HL-60 (cell line): Measurements from ENCODE around the gene VWA1.

Experiments used
- DNase-seq, 2 experiments: peaks; one replicate each; pipeline ENCODE4 v3.0.0-alpha.2; 2010 to 2020; ENCODE audit warnings: low read depth in 1 of 2, low spot score in 1 of 2
- H3K27ac ChIP-seq: fragments of 250-450 bp; sonication (Bioruptor Pico); replicated peaks from 2 replicates; pipeline ENCODE4 v1.5.1; 2020; ENCODE audit warnings: mild to moderate bottlenecking, moderate library complexity
- H3K27me3 ChIP-seq: fragments of 250-450 bp; sonication (Bioruptor Pico); 2 replicates; pipeline ENCODE4 v1.5.1; 2021; ENCODE audit warnings: mild to moderate bottlenecking, moderate library complexity; ENCODE audit not compliant: insufficient read depth, poor library complexity, severe bottlenecking
- H3K4me3 ChIP-seq: replicated peaks from 2 replicates; pipeline ENCODE4 v1.5.1; 2011; ENCODE audit warnings: mild to moderate bottlenecking, control low read depth, low read length; ENCODE audit not compliant: insufficient read depth
- GABPA ChIP-seq: IDR thresholded peaks from 2 replicates; pipeline ENCODE4 v1.6.1; 2012; ENCODE audit warnings: low read depth
- POLR2AphosphoS5 ChIP-seq: IDR thresholded peaks from 2 replicates; pipeline ENCODE4 v1.6.1; 2012; ENCODE audit warnings: low read depth
- SPI1 ChIP-seq: IDR thresholded peaks from 2 replicates; pipeline ENCODE4 v1.6.1; 2012; ENCODE audit warnings: low read depth, mild to moderate bottlenecking, borderline replicate concordance
- TF ChIP-seq, protein P1 (sequence below): IDR thresholded peaks from 2 replicates; pipeline ENCODE4 v1.6.1; 2012; ENCODE audit warnings: low read depth; ENCODE audit not compliant: insufficient replicate concordance
- TF ChIP-seq, protein P2 (sequence below): IDR thresholded peaks from one replicate; pipeline ENCODE4 v1.5.1; 2011; ENCODE audit warnings: low read length, control low read depth, inconsistent platforms; ENCODE audit not compliant: insufficient read depth

Gene VWA1

DNA sequence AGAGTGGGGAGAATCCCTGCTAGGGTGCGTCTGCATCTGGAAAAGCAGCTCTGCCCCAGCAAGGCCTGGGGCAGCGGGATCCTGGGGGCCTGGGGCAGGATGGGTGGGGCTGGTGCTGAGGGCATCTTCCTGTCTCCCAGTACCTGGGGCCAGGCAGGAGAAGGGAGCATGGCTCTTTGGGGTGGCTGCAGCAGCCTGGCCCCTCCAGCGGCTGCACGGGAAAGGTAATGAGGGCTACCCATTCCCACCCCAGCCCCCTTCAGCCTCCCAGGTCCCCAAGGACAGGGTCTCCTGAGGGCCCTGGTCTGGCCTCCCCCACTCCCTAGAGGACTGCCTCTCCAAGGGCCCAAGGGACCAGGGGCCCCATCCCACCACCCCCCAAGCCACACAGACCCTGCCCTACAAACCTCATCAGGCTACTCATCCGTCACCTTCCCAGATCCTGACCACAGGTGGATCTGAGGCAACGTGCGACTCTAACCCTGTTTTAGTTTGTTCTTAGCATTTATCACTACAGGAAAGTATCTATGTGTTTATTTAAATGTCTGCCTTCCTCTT, 13.5 kb upstream of the VWA1 start:
- Histone ChIP-seq H3K27ac (no peak overlapping the region), H3K4me3 (no peak overlapping the region), H3K27me3 (peaks cover 12% of the 10 kb centered on the region)
- DNase-seq = no peak
- TF ChIP-seq, protein P1, sequence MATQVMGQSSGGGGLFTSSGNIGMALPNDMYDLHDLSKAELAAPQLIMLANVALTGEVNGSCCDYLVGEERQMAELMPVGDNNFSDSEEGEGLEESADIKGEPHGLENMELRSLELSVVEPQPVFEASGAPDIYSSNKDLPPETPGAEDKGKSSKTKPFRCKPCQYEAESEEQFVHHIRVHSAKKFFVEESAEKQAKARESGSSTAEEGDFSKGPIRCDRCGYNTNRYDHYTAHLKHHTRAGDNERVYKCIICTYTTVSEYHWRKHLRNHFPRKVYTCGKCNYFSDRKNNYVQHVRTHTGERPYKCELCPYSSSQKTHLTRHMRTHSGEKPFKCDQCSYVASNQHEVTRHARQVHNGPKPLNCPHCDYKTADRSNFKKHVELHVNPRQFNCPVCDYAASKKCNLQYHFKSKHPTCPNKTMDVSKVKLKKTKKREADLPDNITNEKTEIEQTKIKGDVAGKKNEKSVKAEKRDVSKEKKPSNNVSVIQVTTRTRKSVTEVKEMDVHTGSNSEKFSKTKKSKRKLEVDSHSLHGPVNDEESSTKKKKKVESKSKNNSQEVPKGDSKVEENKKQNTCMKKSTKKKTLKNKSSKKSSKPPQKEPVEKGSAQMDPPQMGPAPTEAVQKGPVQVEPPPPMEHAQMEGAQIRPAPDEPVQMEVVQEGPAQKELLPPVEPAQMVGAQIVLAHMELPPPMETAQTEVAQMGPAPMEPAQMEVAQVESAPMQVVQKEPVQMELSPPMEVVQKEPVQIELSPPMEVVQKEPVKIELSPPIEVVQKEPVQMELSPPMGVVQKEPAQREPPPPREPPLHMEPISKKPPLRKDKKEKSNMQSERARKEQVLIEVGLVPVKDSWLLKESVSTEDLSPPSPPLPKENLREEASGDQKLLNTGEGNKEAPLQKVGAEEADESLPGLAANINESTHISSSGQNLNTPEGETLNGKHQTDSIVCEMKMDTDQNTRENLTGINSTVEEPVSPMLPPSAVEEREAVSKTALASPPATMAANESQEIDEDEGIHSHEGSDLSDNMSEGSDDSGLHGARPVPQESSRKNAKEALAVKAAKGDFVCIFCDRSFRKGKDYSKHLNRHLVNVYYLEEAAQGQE = no peak

DNA sequence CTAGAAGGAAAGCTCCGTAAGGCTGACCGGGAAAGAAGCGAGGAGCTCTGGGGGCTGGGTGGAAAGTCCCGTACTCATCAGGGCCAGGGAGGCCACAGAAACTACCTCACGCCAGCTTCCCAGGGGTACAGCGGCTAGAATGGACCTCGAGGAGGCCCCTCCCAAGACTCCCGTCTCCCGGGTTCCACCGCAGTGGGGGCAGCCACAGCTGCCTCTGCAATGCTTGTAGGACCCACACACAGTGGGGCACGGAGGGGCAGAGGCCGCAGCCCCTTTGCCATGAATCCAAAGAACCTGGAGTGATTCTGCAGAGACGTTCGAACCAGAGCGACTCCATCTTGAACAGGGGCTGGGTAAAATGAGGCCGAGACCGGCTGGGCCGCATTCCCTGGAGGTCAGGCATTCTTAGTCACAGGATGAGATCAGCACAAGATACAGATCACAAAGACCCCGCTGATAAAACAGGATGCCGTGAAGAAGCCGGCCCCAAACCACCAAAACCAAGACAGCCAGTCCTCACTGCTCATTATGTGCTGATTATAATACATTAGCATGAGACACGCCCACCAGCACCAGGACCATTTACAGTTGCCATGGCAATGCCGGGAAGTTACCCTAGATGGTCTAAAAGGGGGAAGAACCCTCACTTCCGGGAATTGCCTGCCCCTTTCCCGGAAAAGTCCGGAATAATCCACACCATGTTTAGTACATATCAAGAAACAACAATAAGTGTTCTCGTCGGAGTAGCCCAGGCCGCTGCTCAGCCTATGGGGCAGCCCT, 12.8 kb upstream of the VWA1 start:
- peaks cover 14% of the 10 kb centered on the region for H3K27me3 ChIP-seq
- no peak overlapping the region for H3K4me3 ChIP-seq
- no peak for TF ChIP-seq GABPA
- TF ChIP-seq, protein P1 = no peak
- no peak for TF ChIP-seq SPI1
- TF ChIP-seq, protein P2, sequence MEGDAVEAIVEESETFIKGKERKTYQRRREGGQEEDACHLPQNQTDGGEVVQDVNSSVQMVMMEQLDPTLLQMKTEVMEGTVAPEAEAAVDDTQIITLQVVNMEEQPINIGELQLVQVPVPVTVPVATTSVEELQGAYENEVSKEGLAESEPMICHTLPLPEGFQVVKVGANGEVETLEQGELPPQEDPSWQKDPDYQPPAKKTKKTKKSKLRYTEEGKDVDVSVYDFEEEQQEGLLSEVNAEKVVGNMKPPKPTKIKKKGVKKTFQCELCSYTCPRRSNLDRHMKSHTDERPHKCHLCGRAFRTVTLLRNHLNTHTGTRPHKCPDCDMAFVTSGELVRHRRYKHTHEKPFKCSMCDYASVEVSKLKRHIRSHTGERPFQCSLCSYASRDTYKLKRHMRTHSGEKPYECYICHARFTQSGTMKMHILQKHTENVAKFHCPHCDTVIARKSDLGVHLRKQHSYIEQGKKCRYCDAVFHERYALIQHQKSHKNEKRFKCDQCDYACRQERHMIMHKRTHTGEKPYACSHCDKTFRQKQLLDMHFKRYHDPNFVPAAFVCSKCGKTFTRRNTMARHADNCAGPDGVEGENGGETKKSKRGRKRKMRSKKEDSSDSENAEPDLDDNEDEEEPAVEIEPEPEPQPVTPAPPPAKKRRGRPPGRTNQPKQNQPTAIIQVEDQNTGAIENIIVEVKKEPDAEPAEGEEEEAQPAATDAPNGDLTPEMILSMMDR = no peak
- no peak for TF ChIP-seq POLR2AphosphoS5
- H3K27ac ChIP-seq = no peak overlapping the region
- no peak for DNase-seq

DNA sequence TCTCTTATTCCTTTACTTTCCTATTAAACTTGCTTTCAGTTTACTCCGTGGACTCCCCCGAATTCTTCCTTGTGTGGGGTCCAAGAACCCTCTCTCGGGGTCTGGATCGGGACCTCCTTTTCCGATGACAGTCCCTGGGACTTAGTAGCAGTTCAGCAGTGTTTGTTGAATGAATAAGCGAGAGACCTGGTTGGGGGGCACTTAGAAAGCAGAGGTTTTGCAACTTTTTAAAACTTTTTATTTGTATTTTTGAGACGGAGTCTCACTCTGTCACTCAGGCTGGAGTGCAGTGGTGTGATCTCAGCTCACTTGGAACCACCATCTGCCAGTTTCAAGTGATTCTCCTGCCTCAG, 12.3 kb upstream of the VWA1 start:
- no peak for DNase-seq
- peaks cover 16% of the 10 kb centered on the region for H3K27me3 ChIP-seq
- no peak overlapping the region for H3K27ac ChIP-seq
- no peak for TF ChIP-seq POLR2AphosphoS5
- TF ChIP-seq SPI1 = no peak
- TF ChIP-seq, protein P2 = no peak
- TF ChIP-seq, protein P1 = no peak
- no peak for TF ChIP-seq GABPA
- no peak overlapping the region for H3K4me3 ChIP-seq
